HepG2 (cell line): ENCODE results near the gene NEDD4L. TPM values are rescaled to one million over a fixed set of nuclear protein-coding genes. Genes with fewer than 3 reads are reported as not detected.

ENCODE experiments used
- ARNT2 ChIP-seq: sonication (generic); formaldehyde crosslinking; IDR thresholded peaks from 2 replicates; pipeline ENCODE4 v1.8.0; 2022; ENCODE audit warnings: mild to moderate bottlenecking, low read depth, missing genetic modification reagents, moderate library complexity
- FOXA3 ChIP-seq: IDR thresholded peaks from 2 replicates; pipeline ENCODE4 v1.6.1; 2016; ENCODE audit warnings: missing genetic modification reagents, missing compliant biosample characterization
- FOXJ3 ChIP-seq: sonication (generic); formaldehyde crosslinking; IDR thresholded peaks from 2 replicates; pipeline ENCODE4 v1.4.0; 2020; ENCODE audit warnings: missing genetic modification reagents, mild to moderate bottlenecking, borderline replicate concordance
- FOXK1 ChIP-seq: sonication (generic); formaldehyde crosslinking; IDR thresholded peaks from 2 replicates; pipeline ENCODE4 v1.4.0; 2020; ENCODE audit warnings: low read depth, missing genetic modification reagents, borderline replicate concordance
- GATAD2A ChIP-seq: IDR thresholded peaks from 2 replicates; pipeline ENCODE4 v1.6.1; 2016
- NCOR1 ChIP-seq: fragments of 200-600 bp; sonication (generic); IDR thresholded peaks from 2 replicates; pipeline ENCODE4 v1.7.0; 2017; ENCODE audit warnings: antibody characterized with exemption, low read length, borderline replicate concordance
- NR2F2 ChIP-seq: IDR thresholded peaks from 2 replicates; pipeline ENCODE4 v1.6.1; 2012; ENCODE audit warnings: low read depth, inconsistent platforms, borderline replicate concordance
- ONECUT2 ChIP-seq: sonication (generic); formaldehyde crosslinking; IDR thresholded peaks from 2 replicates; pipeline ENCODE4 v1.4.0; 2020; ENCODE audit warnings: missing genetic modification reagents
- PHF21A ChIP-seq: sonication (generic); formaldehyde crosslinking; IDR thresholded peaks from 2 replicates; pipeline ENCODE4 v1.5.0; 2020; ENCODE audit warnings: mild to moderate bottlenecking, missing genetic modification reagents
- PPARG ChIP-seq: conservative IDR thresholded peaks from 2 replicates; pipeline ENCODE4 v1.6.1; 2016; ENCODE audit warnings: missing biosample characterization, missing genetic modification reagents
- SOX5 ChIP-seq: IDR thresholded peaks from 2 replicates; pipeline ENCODE4 v1.6.1; 2016; ENCODE audit warnings: borderline replicate concordance
- TCF7 ChIP-seq: sonication (generic); IDR thresholded peaks from 2 replicates; pipeline ENCODE4 v1.6.1; 2016; ENCODE audit warnings: antibody characterized with exemption, low read depth
- ZNF230 ChIP-seq: sonication (generic); formaldehyde crosslinking; IDR thresholded peaks from 2 replicates; pipeline ENCODE4 v1.4.0; 2020; ENCODE audit warnings: mild to moderate bottlenecking, missing genetic modification reagents
- polyA plus RNA-seq, 8 experiments: library from polyadenylated mRNA; depleted of rRNA in 3 of 8; stranded (reverse) in 7 of 8; unstranded in 1 of 8; fragments of >200 nt; fragmentation: Illumina TruSeq in 4 of 8; extraction: Trizol in 4 of 8; gene quantifications; 2 replicates each; pipeline versions ENCODE4 v1.2.1 to v1.2.3, GENCODE V29; 2011 to 2016; ENCODE audit warnings: low read depth in 4 of 8, missing spikeins in 1 of 8, mixed read lengths in 1 of 8; ENCODE audit not compliant: insufficient read depth in 1 of 8
- total RNA-seq, 5 experiments: library from RNA; depleted of rRNA; stranded (reverse); fragments of >200 nt; fragmentation: Illumina TruSeq; extraction: Trizol; gene quantifications; 2 replicates each; pipeline ENCODE4 v1.2.3, GENCODE V29; 2016; ENCODE audit warnings: low read depth in 1 of 5
- TF ChIP-seq, protein P1 (sequence below): sonication (generic); formaldehyde crosslinking; IDR thresholded peaks from 2 replicates; pipeline ENCODE4 v1.4.0; 2020; ENCODE audit warnings: missing genetic modification reagents
- TF ChIP-seq, protein P2 (sequence below): IDR thresholded peaks from 2 replicates; pipeline ENCODE4 v1.4.0; 2020; ENCODE audit warnings: mild to moderate bottlenecking, missing genetic modification reagents
- TF ChIP-seq, protein P3 (sequence below): sonication (generic); formaldehyde crosslinking; IDR thresholded peaks from 2 replicates; pipeline ENCODE4 v1.8.0; 2022; ENCODE audit warnings: mild to moderate bottlenecking, missing genetic modification reagents

NEDD4L gene
- total and polyA plus RNA-seq, 2 of the 13 experiments (the other 11 are each of a cell fraction or from before 2014, with no cell fraction given): 168 to 390 TPM

DNA sequence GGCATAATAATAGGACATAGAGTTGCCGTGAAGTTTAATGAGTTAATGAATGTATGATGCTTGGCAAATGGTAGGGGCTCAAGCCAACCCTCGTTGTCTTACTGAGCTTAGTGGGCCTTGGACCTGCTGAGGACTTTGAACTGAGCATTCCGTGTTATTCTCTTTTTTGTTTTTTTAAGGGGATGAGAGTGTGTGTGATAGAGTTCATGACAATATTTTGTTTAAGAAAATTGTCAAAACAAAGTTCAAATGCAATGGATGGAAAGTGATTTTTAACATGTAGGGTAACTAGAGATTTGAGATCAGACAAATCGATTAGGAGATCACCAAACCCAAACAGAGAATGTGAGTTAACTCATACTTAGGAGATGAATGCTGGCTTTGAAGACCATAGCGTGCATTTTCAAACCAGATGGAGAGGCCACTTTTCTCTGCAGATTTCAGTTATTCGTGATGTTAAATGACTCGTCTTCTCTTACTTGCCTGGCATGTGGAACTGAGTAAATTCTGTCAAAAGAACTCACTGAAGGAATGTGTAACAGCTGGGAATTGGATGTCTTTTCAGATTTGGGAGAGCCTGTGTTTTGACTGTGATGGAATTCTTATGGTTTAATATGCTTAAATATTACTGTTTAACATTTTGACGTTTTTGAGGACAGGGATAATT, 88.7 kb downstream of the NEDD4L start (continued):
- TF ChIP-seq NCOR1 (peak; percentile 54; the same call in 1 of the 2 replicates), ZNF230 (CRISPR knock-in tag) (no peak), PPARG (0 out of 2 replicates have a peak, but pooled peaks have one; percentile 22), GATAD2A (peak; percentile 81; the same call in 1 of the 2 replicates), NR2F2 (peak; percentile 85), FOXA3 (CRISPR knock-in tag) (0 out of 2 replicates have a peak, but pooled peaks have one; percentile 41), TCF7 (0 out of 2 replicates have a peak, but pooled peaks have one; percentile 5), ARNT2 (CRISPR knock-in tag) (no peak), FOXK1 (CRISPR knock-in tag) (peak; percentile 41; the same call in 1 of the 2 replicates), SOX5 (CRISPR knock-in tag) (peak; percentile 62), PHF21A (CRISPR knock-in tag) (peak; percentile 48; the same call in 1 of the 2 replicates), ONECUT2 (CRISPR knock-in tag) (peak; percentile 81), FOXJ3 (CRISPR knock-in tag) (peak; percentile 55; the same call in 1 of the 2 replicates)
- TF ChIP-seq, protein P1, sequence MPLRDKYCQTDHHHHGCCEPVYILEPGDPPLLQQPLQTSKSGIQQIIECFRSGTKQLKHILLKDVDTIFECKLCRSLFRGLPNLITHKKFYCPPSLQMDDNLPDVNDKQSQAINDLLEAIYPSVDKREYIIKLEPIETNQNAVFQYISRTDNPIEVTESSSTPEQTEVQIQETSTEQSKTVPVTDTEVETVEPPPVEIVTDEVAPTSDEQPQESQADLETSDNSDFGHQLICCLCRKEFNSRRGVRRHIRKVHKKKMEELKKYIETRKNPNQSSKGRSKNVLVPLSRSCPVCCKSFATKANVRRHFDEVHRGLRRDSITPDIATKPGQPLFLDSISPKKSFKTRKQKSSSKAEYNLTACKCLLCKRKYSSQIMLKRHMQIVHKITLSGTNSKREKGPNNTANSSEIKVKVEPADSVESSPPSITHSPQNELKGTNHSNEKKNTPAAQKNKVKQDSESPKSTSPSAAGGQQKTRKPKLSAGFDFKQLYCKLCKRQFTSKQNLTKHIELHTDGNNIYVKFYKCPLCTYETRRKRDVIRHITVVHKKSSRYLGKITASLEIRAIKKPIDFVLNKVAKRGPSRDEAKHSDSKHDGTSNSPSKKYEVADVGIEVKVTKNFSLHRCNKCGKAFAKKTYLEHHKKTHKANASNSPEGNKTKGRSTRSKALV: no peak
- TF ChIP-seq, protein P2, sequence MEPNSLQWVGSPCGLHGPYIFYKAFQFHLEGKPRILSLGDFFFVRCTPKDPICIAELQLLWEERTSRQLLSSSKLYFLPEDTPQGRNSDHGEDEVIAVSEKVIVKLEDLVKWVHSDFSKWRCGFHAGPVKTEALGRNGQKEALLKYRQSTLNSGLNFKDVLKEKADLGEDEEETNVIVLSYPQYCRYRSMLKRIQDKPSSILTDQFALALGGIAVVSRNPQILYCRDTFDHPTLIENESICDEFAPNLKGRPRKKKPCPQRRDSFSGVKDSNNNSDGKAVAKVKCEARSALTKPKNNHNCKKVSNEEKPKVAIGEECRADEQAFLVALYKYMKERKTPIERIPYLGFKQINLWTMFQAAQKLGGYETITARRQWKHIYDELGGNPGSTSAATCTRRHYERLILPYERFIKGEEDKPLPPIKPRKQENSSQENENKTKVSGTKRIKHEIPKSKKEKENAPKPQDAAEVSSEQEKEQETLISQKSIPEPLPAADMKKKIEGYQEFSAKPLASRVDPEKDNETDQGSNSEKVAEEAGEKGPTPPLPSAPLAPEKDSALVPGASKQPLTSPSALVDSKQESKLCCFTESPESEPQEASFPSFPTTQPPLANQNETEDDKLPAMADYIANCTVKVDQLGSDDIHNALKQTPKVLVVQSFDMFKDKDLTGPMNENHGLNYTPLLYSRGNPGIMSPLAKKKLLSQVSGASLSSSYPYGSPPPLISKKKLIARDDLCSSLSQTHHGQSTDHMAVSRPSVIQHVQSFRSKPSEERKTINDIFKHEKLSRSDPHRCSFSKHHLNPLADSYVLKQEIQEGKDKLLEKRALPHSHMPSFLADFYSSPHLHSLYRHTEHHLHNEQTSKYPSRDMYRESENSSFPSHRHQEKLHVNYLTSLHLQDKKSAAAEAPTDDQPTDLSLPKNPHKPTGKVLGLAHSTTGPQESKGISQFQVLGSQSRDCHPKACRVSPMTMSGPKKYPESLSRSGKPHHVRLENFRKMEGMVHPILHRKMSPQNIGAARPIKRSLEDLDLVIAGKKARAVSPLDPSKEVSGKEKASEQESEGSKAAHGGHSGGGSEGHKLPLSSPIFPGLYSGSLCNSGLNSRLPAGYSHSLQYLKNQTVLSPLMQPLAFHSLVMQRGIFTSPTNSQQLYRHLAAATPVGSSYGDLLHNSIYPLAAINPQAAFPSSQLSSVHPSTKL (CRISPR knock-in tag): peak; percentile 75
- TF ChIP-seq, protein P3, sequence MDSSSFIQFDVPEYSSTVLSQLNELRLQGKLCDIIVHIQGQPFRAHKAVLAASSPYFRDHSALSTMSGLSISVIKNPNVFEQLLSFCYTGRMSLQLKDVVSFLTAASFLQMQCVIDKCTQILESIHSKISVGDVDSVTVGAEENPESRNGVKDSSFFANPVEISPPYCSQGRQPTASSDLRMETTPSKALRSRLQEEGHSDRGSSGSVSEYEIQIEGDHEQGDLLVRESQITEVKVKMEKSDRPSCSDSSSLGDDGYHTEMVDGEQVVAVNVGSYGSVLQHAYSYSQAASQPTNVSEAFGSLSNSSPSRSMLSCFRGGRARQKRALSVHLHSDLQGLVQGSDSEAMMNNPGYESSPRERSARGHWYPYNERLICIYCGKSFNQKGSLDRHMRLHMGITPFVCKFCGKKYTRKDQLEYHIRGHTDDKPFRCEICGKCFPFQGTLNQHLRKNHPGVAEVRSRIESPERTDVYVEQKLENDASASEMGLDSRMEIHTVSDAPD (CRISPR knock-in tag): no peak
